Karpas-422 (cell line): ENCODE data around the gene HPSE2. TPM values are rescaled to one million over a fixed set of nuclear protein-coding genes. Genes with fewer than 3 reads are reported as not detected.

Experiments used
- DNase-seq: peaks from one replicate; pipeline ENCODE4 v3.0.0-alpha.2; 2015
- H2AFZ ChIP-seq: fragments of 200-600 bp; sonication (generic); 2 replicates; pipeline ENCODE4 v1.6.1; 2014; ENCODE audit warnings: antibody characterized with exemption, low read length, mixed read lengths
- H3K27ac ChIP-seq: fragments of 200-600 bp; sonication (generic); 2 replicates; pipeline ENCODE4 v1.5.1; 2014; ENCODE audit warnings: mild to moderate bottlenecking, low read length, moderate library complexity
- H3K27me3 ChIP-seq: fragments of 200-600 bp; sonication (generic); 2 replicates; pipeline ENCODE4 v1.6.1; 2014; ENCODE audit warnings: low read length, mixed read lengths
- H3K36me3 ChIP-seq: fragments of 200-600 bp; sonication (generic); 2 replicates; pipeline ENCODE4 v1.6.1; 2014; ENCODE audit warnings: low read length, mixed read lengths; ENCODE audit not compliant: insufficient read depth
- H3K4me1 ChIP-seq: fragments of 200-600 bp; sonication (generic); 2 replicates; pipeline ENCODE4 v1.6.1; 2014; ENCODE audit warnings: mild to moderate bottlenecking, low read length, mixed read lengths
- H3K4me2 ChIP-seq: fragments of 200-600 bp; sonication (generic); 2 replicates; pipeline ENCODE4 v1.6.1; 2014; ENCODE audit warnings: low read length, low read depth, mild to moderate bottlenecking; ENCODE audit not compliant: poor library complexity, severe bottlenecking
- H3K4me3 ChIP-seq: fragments of 200-600 bp; sonication (generic); 2 replicates; pipeline ENCODE4 v1.5.1; 2014; ENCODE audit warnings: mild to moderate bottlenecking, antibody characterized with exemption, low read length, mixed read lengths
- H3K79me2 ChIP-seq: fragments of 200-600 bp; sonication (generic); 2 replicates; pipeline ENCODE4 v1.6.1; 2014; ENCODE audit warnings: mild to moderate bottlenecking, low read length, mixed read lengths
- H3K9ac ChIP-seq: fragments of 200-600 bp; sonication (generic); 2 replicates; pipeline ENCODE4 v1.6.0; 2014; ENCODE audit warnings: low read length
- H3K9me2 ChIP-seq: fragments of 200-600 bp; sonication (generic), shearing (Covaris generic); replicated peaks from 2 replicates; pipeline ENCODE4 v1.6.0; 2014; ENCODE audit warnings: mild to moderate bottlenecking, low read length, moderate library complexity; ENCODE audit not compliant: insufficient read depth
- H3K9me3 ChIP-seq: fragments of 300-700, 200-600 bp; sonication (generic); 2 replicates; pipeline ENCODE4 v1.6.1; 2014; ENCODE audit warnings: low read length, mixed read lengths
- H4K20me1 ChIP-seq: fragments of 200-600 bp; sonication (generic); 2 replicates; pipeline ENCODE4 v1.6.1; 2014; ENCODE audit warnings: mild to moderate bottlenecking, antibody characterized with exemption, low read length, low read depth; ENCODE audit not compliant: insufficient read depth
- total RNA-seq: library from RNA; depleted of rRNA; stranded (reverse); fragments of >200 nt; shearing (Covaris generic); gene quantifications from 2 replicates; pipeline ENCODE4 v1.2.3, GENCODE V29; 2014; ENCODE audit warnings: low replicate concordance

Gene HPSE2
- total RNA-seq, 1 experiment from 2014 or later: not detected

- H3K79me2 ChIP-seq: no peaks in the 10 kb centered on the region
- no peak overlapping the region for H3K9ac ChIP-seq
- no peak overlapping the region for H3K4me2 ChIP-seq
- H4K20me1 ChIP-seq: no peaks in the 10 kb centered on the region
- H3K4me3 ChIP-seq: no peak overlapping the region
- H3K27me3 ChIP-seq: no peaks in the 10 kb centered on the region
- H3K27ac ChIP-seq: no peak overlapping the region
- no peaks in the 10 kb centered on the region for H3K9me3 ChIP-seq
- no peak for DNase-seq
- H3K9me2 ChIP-seq: no peaks in the 10 kb centered on the region
- H3K36me3 ChIP-seq: no peaks in the 10 kb centered on the region
- H2AFZ ChIP-seq: no peak overlapping the region
- no peaks in the 10 kb centered on the region for H3K4me1 ChIP-seq
Measured at GRCh38 chr10:98415731-98416119, 819.9 kb downstream of the HPSE2 start.

DNA sequence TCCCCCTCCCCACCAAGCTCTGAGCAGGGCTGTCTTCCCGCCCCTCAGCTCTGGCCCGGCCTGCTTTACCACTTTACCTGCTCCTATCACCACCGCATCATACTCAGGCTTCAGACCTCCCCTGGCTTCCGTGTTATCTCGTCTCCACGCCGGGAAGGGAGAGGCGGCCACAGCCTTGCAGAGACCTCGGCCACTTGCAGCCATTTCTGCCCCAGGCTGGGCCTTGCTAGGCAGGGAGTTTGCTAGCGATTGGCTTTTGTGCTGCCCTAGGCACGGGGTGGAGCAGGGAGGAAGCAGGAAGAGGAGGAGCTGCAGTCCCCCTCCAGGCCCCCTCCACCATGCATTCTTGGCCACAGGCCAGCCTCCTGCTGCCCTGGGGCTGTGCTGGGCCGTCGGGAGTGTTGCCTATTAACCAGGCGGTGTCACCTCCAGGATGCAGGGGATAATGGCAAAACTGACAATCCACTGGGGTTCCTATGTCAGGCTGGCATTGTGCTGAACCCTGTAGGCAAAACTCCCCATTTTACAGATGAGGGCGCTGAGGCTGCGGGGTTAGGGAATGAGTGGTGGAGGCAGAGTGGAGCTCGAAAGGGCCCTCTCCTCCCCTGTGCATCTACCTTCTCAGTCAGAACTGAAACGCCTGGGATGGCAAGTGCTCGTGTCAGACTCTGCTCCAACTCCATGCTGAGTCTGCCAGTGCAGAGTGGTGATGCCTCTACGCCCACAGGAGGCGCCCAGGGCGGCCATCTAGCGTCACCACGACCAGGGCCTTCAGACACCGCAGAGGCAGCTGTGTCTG lies 820.5 kb downstream of the HPSE2 start, which contains the start of gene PYROXD2:
PYROXD2 (minus strand) TSS at position 251 of the 799 bp plus-strand sequence; CDS start at position 204, 47 bp downstream.
- Histone ChIP-seq H3K9me2 (no peaks in the 10 kb centered on the region), H3K9ac (no peak within 1 kb of the TSS), H3K4me1 (no peaks in the 10 kb centered on the region), H3K27me3 (no peaks in the 10 kb centered on the region), H3K36me3 (no peaks in the 10 kb centered on the region), H3K9me3 (no peaks in the 10 kb centered on the region), H4K20me1 (no peaks in the 10 kb centered on the region), H2AFZ (no peak within 1 kb of the TSS), H3K4me2 (no peak within 1 kb of the TSS), H3K27ac (no peak within 1 kb of the TSS), H3K79me2 (no peaks in the 10 kb centered on the region), H3K4me3 (no peak within 1 kb of the TSS)
- no peak for DNase-seq

- H3K36me3 ChIP-seq: no peaks in the 10 kb centered on the region
- no peak overlapping the region for H3K9ac ChIP-seq
- no peaks in the 10 kb centered on the region for H3K79me2 ChIP-seq
- no peak for DNase-seq
- H3K9me2 ChIP-seq: no peaks in the 10 kb centered on the region
- H2AFZ ChIP-seq: no peak overlapping the region
- H3K9me3 ChIP-seq: no peaks in the 10 kb centered on the region
- no peak overlapping the region for H3K4me3 ChIP-seq
- H4K20me1 ChIP-seq: no peaks in the 10 kb centered on the region
- H3K27me3 ChIP-seq: no peaks in the 10 kb centered on the region
- H3K4me2 ChIP-seq: no peak overlapping the region
- no peaks in the 10 kb centered on the region for H3K4me1 ChIP-seq
- no peak overlapping the region for H3K27ac ChIP-seq
Measured at GRCh38 chr10:98414578-98414931, 821.1 kb downstream of the HPSE2 start.

- no peaks in the 10 kb centered on the region for H4K20me1 ChIP-seq
- no peak overlapping the region for H3K27ac ChIP-seq
- no peaks in the 10 kb centered on the region for H3K9me2 ChIP-seq
- no peaks in the 10 kb centered on the region for H3K79me2 ChIP-seq
- no peaks in the 10 kb centered on the region for H3K4me1 ChIP-seq
- H3K9ac ChIP-seq: no peak overlapping the region
- no peak overlapping the region for H3K4me3 ChIP-seq
- no peaks in the 10 kb centered on the region for H3K9me3 ChIP-seq
- H2AFZ ChIP-seq: no peak overlapping the region
- no peak for DNase-seq
- no peaks in the 10 kb centered on the region for H3K27me3 ChIP-seq
- H3K4me2 ChIP-seq: no peak overlapping the region
- no peaks in the 10 kb centered on the region for H3K36me3 ChIP-seq
Measured at GRCh38 chr10:98411768-98412167, 823.9 kb downstream of the HPSE2 start.

DNA sequence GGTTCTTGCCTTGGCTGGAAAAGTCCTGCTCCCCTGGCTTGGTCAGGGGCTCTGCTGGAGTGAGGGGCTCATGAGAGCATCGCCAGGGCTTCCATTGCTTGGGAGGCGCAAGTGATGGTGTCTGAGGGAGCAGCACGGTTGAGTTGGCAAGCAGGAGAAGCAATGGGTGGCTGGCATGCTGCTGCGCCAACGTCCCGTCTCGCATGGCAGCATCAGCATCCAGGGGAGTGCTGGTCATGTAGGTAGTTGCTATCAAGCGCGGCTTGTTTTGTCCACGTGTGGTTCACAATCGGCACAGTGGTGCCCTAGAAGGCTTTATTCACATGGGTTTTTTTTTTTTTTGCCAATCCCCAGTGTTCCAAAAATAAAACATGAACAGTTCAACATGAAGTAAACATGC lies 824.5 kb downstream of the HPSE2 start:
- Histone ChIP-seq H3K4me3 (no peak overlapping the region), H3K9me3 (no peaks in the 10 kb centered on the region), H3K4me1 (no peaks in the 10 kb centered on the region), H4K20me1 (no peaks in the 10 kb centered on the region), H2AFZ (no peak overlapping the region), H3K4me2 (no peak overlapping the region), H3K27me3 (no peaks in the 10 kb centered on the region), H3K27ac (no peak overlapping the region), H3K9ac (no peak overlapping the region), H3K79me2 (no peaks in the 10 kb centered on the region), H3K36me3 (no peaks in the 10 kb centered on the region), H3K9me2 (no peaks in the 10 kb centered on the region)
- DNase-seq: no peak

- Histone ChIP-seq H3K4me2 (no peak overlapping the region), H4K20me1 (no peaks in the 10 kb centered on the region), H3K79me2 (no peaks in the 10 kb centered on the region), H3K9ac (no peak overlapping the region), H2AFZ (no peak overlapping the region), H3K27ac (no peak overlapping the region), H3K4me1 (no peaks in the 10 kb centered on the region), H3K9me3 (no peaks in the 10 kb centered on the region), H3K27me3 (no peaks in the 10 kb centered on the region), H3K9me2 (no peaks in the 10 kb centered on the region), H3K36me3 (no peaks in the 10 kb centered on the region), H3K4me3 (no peak overlapping the region)
- DNase-seq: no peak
Measured at GRCh38 chr10:98410759-98411158, 824.9 kb downstream of the HPSE2 start.

- Histone ChIP-seq H2AFZ (no peak overlapping the region), H3K4me3 (no peak overlapping the region), H3K27ac (no peak overlapping the region), H3K9ac (no peak overlapping the region), H3K9me3 (no peaks in the 10 kb centered on the region), H4K20me1 (no peaks in the 10 kb centered on the region), H3K4me1 (no peaks in the 10 kb centered on the region), H3K79me2 (no peaks in the 10 kb centered on the region), H3K9me2 (no peaks in the 10 kb centered on the region), H3K27me3 (no peaks in the 10 kb centered on the region), H3K36me3 (no peaks in the 10 kb centered on the region), H3K4me2 (no peak overlapping the region)
- no peak for DNase-seq
Measured at GRCh38 chr10:98410135-98410743, 825.4 kb downstream of the HPSE2 start.

DNA sequence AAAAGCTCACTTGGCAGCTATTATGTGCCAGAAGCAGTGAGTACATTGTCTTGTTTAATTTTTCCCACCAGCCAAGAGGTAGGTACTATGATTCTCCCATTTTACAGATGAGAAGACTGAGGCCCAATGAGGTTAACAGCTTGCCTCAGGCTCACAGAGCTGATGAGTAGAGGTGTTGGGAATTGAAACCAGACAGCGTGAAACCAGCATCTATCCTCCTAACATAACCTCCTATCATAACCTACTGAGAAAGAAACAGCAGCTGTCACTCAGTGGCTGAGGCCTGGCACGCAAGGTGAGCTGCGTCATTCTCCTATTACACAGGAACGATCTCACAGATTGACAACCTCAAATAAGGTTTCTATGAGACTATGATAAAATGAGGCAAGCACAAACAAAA lies 826.9 kb downstream of the HPSE2 start:
- Histone ChIP-seq H3K9me2 (no peaks in the 10 kb centered on the region), H3K4me2 (no peak overlapping the region), H2AFZ (no peak overlapping the region), H3K27me3 (no peaks in the 10 kb centered on the region), H3K4me1 (no peaks in the 10 kb centered on the region), H3K9ac (no peak overlapping the region), H3K9me3 (no peaks in the 10 kb centered on the region), H3K27ac (no peak overlapping the region), H3K4me3 (no peak overlapping the region), H3K36me3 (no peaks in the 10 kb centered on the region), H3K79me2 (no peaks in the 10 kb centered on the region), H4K20me1 (no peaks in the 10 kb centered on the region)
- no peak for DNase-seq
